Head of caudate nucleus (tissue), 42 donors: ENCODE measurements around the gene LHFPL5.

Experiments used
- DNase-seq, 42 donors: peaks; one replicate each; pipeline versions ENCODE4 v3.0.0 to v3.0.0-alpha.2; 2020 to 2021; ENCODE audit warnings: mixed read lengths in 7 of 42
- intact Hi-C: fragments of 100-400 bp; cut with DNase I; formaldehyde crosslinking; loops from one replicate; pipeline ENCODE4 v1.15.0; 2022

The LHFPL5 gene

DNA sequence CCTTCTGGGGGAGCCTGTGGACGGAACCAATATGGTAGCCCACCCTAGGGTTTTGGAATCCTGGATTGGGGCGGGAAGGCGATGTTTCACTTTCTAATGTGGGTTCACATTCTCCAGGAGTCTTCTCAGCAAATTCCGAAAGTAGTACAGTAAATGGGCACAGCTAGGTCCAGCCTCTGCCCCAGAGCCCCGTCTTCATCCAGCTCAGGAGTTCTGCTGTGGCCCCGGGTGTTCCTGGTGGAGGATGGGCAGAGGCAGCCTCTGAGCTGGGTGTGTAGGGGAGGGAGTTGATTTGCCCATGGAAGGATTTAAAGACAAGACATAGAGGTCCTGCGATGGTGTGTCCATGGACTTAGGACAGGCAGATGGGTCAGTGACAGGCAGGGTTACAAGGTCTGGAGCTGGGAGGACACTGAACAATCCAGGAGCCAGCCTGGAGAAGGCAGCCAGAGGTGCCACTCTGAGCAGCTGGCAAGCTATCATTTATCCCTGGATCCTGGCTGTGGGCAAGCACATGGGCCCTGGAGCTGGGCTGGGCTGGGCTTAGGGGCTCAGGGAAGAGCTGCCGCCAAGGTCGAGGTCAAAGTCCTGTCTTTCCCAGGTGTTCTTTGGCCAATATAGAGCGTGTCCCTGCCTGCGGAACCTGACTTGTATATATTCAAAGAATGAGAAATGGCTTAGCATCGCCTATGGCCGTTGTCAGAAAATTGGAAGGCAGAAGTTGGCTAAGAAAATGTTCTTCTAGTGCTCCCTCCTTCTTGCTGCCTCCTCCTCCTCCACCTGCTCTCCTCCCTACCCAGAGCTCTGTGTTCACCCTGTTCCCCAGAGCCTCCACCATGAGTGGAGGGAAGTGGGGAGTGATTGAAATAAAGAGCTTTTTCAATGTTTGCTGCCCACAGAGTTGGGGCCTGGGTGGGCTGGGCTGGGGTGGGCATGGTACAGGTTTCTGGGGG is 17.6 kb upstream of the LHFPL5 start:
- DNase-seq: no peak
- intact Hi-C loops: loop anchor here (1.0 kb wide), 1 partner anchor 11 kb away; no protein-coding TSS in a partner anchor

DNA sequence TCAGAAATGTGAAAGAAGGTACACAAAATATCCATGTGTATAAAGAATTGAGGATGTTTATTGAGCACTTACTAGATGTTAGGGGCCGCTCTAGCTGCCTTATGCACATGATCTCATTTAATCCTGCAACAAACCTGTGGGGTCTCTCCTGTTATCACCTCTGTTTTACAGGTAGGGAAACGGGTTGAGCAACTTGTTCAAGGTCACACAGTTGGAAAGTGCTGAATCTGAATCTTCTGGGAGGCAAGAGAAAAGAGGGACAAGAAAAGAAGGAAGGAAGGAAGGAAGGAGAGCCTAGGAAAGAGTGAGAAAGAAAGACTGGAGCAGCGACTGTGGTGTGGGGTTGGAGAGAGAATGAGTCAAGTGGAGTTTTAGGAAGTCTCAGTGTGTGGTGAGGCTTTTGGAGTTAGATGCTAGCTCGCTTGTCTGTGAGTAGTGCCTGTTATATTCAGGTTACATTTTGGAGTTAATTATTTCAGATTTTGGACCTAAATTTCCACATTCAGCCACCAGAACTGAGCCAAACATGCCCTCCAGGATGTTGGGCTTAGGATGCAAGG is 16.6 kb upstream of the LHFPL5 start:
- intact Hi-C loops: no loop called here
- DNase-seq: no peak

DNA sequence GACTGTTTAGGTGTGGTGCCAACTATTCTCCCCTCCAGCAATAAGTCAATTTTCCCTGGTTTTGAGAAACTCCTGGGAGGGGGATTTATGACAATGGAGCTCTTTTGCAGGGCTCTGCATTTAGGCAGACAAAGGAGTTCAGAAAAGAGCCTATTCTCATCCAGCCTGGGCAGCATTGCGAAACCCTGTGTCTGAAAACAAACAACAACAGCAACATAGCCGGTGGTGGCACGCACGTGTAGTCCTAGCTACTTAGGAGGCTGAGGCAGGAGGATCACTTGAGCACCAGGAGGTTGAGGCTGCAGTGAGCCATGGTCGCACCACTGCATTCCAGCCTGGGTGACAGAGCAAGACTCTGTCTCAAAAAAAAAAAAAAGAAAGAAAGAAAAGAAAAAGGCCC is 14.5 kb upstream of the LHFPL5 start:
- no peak for DNase-seq
- intact Hi-C loops: no loop called here

DNA sequence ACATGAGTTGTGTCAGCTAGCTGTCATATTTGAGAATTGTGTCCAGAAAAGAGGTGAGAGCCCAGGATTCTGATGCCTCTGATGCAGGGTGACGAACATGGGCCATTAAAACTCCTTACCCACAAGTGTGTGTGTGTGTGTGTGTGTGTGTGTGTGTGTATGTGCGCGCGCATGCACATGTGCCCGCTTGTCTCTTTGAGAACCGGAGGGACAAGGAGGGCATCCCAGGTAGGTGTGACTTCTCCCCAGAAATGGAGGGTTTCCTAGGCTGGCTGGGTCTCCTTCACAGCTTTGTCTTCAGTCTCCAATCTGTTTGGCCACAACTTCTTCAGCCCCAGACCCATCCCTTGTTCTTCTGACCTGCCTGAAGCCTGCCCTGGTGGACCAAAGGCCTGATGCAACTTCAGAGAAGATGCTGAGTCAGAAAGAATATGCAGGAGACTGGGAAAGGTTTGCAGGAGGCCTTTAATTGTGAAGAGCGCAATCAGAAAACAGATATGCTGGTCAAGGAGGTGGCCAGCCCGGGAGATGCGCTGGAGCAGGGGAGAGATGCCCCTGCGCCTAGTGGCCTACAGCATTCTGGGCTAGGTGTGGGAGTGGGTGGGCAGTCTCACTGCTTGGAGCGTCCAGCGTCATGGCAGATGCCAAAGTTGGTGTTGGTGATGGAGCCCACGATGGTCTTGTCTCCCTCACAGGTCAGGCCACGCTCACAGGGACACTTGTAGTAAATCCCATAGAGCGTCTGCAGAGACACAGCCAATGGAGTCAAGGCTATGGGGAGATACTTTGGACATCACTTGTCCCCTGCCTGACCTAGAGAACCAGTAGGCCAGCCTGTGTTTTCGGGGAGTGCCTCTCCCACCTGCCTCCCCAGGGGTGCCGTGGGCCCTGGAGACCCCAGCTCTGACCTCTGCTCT is 10.4 kb upstream of the LHFPL5 start:
- intact Hi-C loops: no loop called here
- no peak for DNase-seq

DNA sequence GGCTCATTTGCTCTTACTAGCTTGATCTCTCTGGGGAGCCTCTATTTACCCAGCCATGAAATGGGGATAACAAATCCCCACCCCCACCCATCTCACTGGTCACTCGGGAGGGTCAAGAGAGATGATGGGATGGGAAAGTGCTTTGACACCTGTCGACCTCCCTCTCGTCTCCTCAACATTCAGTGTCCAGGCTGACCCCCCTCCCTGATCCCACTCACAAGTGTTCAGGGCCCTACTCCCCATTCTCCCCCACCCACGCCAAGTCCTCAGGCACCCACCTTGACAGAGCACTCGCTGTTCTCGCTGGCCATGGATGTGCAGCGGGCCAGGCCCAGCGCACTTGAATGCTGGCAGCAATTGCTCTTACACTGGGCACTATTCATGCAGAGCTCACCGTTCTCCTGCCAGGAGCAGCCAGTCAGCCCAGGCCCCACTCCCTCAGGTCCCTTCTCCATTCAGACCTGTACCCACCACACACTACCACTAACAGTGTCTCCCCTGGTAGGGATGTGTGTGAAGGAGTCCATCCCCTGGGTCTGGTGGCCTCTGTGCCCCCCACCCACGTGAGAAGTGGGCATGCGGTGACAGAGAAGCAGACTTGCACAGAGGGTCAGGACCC is 9.6 kb upstream of the LHFPL5 start:
- DNase-seq: no peak
- intact Hi-C loops: no loop called here

DNA sequence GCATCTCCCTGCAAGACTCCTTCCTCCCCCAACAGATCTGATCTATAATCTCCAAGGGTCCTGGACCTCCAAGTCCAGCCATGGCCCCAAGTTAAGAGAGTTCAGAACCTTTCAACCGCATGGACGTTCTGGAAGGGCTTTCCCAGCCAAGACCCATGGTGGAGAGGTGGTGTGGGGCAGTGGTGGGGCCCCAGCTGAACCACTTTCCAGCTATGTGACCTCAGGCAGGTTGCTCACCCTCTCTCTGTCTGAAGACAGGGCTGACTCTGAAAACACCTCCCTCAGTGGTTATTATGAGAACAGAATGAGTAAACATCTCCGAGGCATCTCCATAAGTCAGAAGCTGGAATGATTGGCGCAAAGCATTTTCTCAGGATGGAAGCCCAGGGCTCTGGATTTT is 8.9 kb upstream of the LHFPL5 start:
- intact Hi-C loops: no loop called here
- DNase-seq: no peak

DNA sequence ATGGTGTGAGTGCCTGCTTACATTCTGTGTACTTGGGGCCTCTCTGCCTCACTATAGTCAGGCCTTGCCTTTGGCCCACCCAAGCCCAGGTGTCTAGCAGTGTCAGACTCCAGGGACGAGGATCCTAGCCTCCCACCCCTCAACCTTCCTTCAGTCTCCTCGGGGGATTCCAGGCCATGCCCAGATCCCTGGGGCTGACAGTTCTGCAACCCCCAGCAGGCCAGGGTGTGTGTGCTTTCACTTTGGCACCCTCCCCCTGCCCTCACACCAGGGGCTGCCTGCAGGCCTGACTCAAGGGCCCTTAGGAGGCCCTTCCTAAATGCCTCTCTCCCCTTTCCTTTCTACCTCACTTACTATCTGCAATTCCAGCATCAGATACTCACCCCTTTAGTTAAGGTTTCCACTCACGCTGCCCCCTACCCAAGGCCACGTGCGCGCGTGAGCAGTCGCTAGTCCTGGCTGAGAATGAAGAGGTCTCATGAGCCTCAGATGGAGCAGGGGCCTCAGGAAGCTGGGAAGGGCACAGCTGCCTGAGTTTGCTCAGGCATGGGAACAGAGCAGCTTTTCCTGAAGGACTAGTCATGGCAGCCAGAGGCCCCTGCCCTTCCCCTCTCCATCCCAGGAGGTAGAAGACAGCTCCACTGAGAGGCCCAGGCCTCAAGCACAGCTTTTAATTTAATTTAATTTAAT is 7.2 kb upstream of the LHFPL5 start:
- DNase-seq: no peak
- intact Hi-C loops: loop anchor here (1.0 kb wide), 1 partner anchor 11 kb away; no protein-coding TSS in a partner anchor

DNA sequence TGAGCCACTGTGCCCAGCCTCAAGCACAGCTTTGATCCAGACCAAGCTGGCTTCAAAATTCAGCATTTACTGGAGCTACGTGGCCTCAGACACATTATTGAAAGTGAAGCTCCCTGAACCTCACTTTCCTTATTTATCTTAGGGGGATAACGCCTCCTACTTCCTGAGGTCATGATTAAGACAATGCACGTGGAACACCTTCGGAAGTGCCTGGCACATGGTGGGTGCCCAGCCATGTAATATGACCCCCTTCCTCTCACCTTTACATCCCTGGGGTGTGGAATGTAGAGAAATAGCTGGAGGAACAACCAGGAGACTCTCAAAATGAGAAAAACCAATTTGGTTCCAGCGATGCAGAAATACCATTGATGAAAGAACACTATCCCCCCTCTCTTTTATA is 6.4 kb upstream of the LHFPL5 start:
- intact Hi-C loops: loop anchor here (1.0 kb wide), 1 partner anchor 11 kb away; no protein-coding TSS in a partner anchor
- no peak for DNase-seq

DNA sequence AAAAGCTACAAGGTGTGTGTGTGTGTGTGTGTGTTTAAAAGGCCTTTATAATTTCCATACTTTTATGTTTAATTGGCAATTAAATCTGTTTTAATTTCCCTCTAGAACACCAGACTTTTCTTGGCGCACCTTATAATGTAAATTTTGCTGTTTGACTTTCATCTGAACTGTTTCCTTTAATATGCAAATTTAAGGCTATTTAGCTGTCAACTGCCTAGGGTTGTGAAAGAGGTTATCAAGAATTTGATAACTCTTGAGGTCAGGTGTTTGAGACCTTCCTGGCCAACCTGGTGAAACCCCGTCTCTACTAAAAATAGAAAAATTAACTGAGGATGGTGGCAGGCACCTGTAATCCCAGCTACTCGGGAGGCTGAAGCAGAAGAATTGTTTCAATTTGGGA is 4.0 kb upstream of the LHFPL5 start:
- intact Hi-C loops: no loop called here
- DNase-seq: no peak

DNA sequence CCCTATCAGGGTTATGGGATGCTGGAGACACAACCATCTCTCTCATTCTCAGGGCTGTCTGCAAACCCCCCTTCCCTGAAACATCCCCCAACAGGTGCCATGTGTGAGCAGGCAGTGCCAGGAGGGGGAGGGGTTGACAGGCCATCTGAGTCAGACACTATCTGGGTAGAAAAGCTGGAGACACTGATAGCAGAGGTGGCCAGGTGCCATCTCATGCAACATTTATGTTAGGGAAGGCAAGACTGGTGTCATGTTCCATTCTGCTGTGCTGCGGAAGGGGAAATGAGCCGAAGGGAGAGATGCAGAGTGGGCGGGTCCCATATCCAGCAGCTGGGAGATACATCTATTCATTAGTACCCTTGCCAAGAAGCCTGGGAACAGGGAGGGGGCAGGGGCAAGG is 3.5 kb downstream of the LHFPL5 start:
- intact Hi-C loops: no loop called here
- peak in 2 of 42 donors; percentile 6 to 7 for DNase-seq

DNA sequence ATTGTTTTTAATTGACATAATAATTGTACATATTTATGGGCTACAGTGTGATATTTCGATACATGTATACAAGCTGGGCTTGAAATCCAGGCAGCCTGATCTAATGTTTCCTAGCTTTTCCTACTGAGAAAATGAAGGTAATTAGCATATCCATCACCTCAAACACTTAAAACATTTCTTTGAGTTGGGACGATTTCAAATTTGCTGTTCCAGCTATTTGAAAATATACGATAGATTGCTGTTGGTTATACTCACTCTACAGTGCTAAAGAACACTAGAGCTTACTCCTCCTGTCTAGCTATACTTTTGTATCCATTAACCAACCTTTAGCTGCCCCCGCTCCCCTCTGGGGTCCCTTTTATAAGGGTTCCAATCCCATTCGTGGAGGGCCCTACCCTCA is 4.7 kb downstream of the LHFPL5 start:
- DNase-seq: no peak
- intact Hi-C loops: no loop called here

DNA sequence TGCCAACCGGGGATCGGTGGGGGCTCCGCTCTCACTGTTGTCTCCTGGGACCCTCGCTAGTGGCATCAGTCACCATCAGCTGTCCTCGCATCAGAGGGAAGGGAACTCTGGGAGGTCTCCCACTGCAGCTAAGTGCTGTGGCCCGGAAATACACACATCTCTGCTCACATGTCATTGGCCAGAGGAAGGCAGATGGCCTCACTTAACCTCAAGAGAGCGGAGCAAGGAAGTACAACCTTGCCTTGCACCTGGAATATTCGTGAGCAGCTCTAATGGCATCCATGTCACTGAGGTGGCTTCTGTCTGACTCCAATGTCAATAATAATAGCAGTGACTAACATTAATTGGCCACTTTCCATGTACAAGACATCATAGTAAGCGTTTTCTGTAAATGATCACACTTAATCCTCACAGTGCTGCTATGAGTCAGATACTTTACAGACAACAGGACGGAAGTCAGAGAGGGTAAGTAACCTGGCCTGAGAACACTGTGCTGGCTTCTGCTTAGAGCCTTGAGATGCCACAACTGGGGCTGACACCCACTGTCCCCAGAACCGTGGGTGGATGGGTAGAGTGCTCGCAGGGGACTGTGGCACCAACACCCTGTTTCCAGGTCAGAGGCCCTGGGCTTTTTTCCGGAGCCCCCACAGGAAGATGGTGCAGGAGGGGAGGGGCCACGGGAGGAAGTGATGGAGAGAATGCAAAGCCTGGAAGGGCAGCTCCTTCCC is 6.0 kb downstream of the LHFPL5 start:
- intact Hi-C loops: no loop called here
- DNase-seq: peak in 4 of 42 donors; percentile 10 to 49 (median 17)

DNA sequence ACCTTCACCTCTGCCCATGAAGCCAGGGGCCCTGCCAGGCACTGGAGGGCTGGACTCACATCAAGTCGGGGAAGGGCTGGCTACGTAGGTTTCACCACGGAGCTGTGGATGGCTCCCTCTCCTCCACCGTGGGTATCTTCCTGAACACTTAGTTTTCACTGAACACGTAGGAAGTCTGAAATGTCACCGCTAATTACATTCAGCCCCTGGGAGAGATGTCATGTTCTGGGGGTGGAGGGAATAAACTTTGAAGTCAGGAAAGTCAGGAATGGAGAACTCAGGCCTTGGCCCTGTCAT is 6.5 kb downstream of the LHFPL5 start:
- intact Hi-C loops: no loop called here
- peak in 29 of 42 donors; percentile 7 to 70 (median 43) for DNase-seq

DNA sequence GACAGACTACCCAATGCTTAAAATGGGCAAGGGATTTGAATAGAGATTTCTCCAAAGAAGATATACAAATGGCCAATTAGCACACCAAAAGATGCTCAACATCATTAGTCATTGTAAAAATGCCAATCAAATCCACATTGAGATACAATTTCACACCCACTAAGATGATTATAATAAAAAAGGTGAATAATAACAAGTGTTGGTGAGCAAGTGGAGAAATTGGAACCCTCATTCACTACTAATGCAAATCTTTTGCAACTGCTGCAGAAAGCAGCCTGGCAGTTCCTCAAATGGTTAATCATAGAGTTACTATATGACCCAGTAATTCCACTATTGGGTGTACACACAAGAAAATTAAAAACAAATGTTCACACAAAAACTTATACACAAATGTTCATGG is 12.4 kb downstream of the LHFPL5 start:
- intact Hi-C loops: no loop called here

DNA sequence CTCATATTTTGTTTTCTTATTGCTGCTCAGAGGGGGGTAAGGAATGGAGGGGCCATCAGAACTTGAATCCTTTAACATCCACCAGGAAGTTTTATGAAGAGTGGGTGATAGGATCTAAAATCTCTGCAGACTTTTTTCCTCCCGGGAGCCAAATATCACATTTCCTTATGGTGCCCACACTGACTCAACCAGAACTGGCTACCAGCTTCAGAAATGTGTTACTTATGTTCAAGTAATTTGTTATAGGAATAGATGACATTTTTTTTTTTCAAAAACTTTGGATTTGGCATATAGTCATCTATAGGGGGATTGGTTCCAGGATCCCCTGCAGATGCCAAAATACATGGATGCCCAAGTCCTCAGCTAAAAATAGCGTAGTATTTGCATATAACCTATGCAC is 18.4 kb downstream of the LHFPL5 start:
- no peak for DNase-seq
- intact Hi-C loops: no loop called here

More for the DNA sequence above, 12.4 kb downstream of the LHFPL5 start:
- no peak for DNase-seq

DNA sequence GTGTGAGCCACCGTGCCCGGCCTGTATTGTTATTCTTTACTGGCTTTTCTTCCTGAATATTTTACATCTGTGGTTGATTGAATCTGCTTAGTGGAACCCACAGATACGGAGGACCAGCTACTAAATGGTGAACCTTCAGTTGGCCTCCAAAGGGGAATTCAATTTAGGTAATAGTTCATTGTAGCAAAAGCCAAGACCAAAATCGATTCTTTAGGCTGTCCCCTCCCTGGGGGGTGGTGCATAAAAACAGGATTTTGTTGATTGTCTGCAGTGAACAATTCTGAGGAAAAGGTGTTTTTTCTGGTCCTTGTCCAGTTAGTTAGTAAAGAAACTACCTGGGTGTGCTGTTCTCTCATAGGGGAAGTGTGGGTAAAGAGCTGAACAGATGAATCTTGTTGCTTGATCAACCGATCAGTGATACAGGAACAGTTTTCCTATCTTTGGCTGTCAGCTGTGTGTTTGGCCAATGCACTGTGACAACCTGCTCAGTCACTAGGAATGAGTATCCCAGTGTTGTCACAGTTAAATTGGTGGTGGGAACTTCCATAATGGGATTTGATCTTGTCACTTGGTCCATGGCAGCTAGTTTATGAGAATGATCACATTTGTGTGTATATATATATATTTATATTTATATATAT is 19.5 kb downstream of the LHFPL5 start:
- no peak for DNase-seq
- intact Hi-C loops: no loop called here

DNA sequence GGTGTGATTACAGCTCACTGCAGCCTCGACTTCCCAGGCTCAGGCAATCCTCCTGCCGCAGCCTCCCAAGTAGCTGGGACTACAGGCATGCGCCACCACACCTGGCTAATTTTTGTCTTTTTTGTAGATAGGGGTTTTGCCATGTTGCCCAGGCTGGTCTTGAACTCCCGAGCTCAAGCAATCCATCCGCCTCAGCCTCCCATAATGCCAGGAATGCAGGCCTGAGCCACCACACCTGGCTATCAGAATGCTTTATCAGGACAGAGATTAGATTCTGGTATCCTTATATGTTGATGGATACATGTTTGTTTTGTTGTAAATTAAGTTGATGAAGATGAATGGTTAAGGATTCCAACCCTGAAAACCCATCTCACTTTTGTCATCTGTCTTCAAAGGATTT is 24.2 kb downstream of the LHFPL5 start:
- DNase-seq: no peak
- intact Hi-C loops: no loop called here
